DND-41 (cell line): ENCODE results near the gene STK32B.
A peak's percentile ranks its signal among the peaks of the same experiment; 100 is the strongest.

Source experiments
- ATAC-seq: fragments of 200-7000 bp; cut with Tn5 transposase; 3 replicates; pipeline ENCODE4 v1.9.1; 2021; ENCODE audit warnings: low read depth; ENCODE audit not compliant: insufficient read depth
- DNase-seq: peaks from one replicate; pipeline ENCODE4 v3.0.0-alpha.2; 2020
- H2AFZ ChIP-seq: 2 replicates; pipeline ENCODE4 v1.6.0; 2012; ENCODE audit warnings: low read depth, low read length
- H3K27ac ChIP-seq: 2 replicates; pipeline ENCODE4 v1.5.1; 2012; ENCODE audit warnings: low read length, inconsistent platforms
- H3K27me3 ChIP-seq: fragments of 200-600 bp; sonication (generic); 2 replicates; pipeline ENCODE4 v1.6.0; 2012; ENCODE audit warnings: low read length, mild to moderate bottlenecking, inconsistent platforms; ENCODE audit not compliant: insufficient read depth, poor library complexity
- H3K36me3 ChIP-seq: 2 replicates; pipeline ENCODE4 v1.5.1; 2012; ENCODE audit warnings: low read length, inconsistent platforms; ENCODE audit not compliant: insufficient read depth
- H3K4me1 ChIP-seq: 2 replicates; pipeline ENCODE4 v1.5.1; 2012; ENCODE audit warnings: mild to moderate bottlenecking, low read length; ENCODE audit not compliant: insufficient read depth
- H3K4me2 ChIP-seq: 2 replicates; pipeline ENCODE4 v1.6.0; 2012; ENCODE audit warnings: mild to moderate bottlenecking, moderate library complexity, low read length, inconsistent platforms; ENCODE audit not compliant: insufficient read depth
- H3K4me3 ChIP-seq, 2 experiments: fragments of 200-600 bp in 1 of 2; shearing (Covaris generic) in 1 of 2; 2 replicates each; pipeline ENCODE4 v1.5.1; 2012 to 2016; ENCODE audit warnings: inconsistent platforms in 2 of 2, low read length in 2 of 2, mild to moderate bottlenecking in 2 of 2, low read depth in 1 of 2, moderate library complexity in 1 of 2
- H3K79me2 ChIP-seq: 2 replicates; pipeline ENCODE4 v1.6.0; 2012; ENCODE audit warnings: low read length, inconsistent platforms; ENCODE audit not compliant: insufficient read depth
- H3K9ac ChIP-seq: 2 replicates; pipeline ENCODE4 v1.6.0; 2012; ENCODE audit warnings: low read depth, mild to moderate bottlenecking, inconsistent platforms, low read length, moderate library complexity
- H3K9me3 ChIP-seq: 2 replicates; pipeline ENCODE4 v1.5.1; 2012; ENCODE audit warnings: low read length, moderate library complexity, mild to moderate bottlenecking, inconsistent platforms; ENCODE audit not compliant: insufficient read depth, severe bottlenecking
- H4K20me1 ChIP-seq: 2 replicates; pipeline ENCODE4 v1.6.0; 2012; ENCODE audit warnings: low read length; ENCODE audit not compliant: insufficient read depth
- EZH2 ChIP-seq: IDR thresholded peaks from 3 replicates; pipeline ENCODE4 v1.6.1; 2012; ENCODE audit warnings: borderline replicate concordance, low read depth, mild to moderate bottlenecking, moderate library complexity, low read length, inconsistent platforms; ENCODE audit not compliant: severe bottlenecking
- TF ChIP-seq, protein P1 (sequence below): IDR thresholded peaks from 2 replicates; pipeline ENCODE4 v1.5.1; 2012; ENCODE audit warnings: borderline replicate concordance, low read length, moderate library complexity, mild to moderate bottlenecking; ENCODE audit not compliant: poor library complexity, severe bottlenecking; ENCODE audit errors: extremely low read depth

Gene STK32B

DNA sequence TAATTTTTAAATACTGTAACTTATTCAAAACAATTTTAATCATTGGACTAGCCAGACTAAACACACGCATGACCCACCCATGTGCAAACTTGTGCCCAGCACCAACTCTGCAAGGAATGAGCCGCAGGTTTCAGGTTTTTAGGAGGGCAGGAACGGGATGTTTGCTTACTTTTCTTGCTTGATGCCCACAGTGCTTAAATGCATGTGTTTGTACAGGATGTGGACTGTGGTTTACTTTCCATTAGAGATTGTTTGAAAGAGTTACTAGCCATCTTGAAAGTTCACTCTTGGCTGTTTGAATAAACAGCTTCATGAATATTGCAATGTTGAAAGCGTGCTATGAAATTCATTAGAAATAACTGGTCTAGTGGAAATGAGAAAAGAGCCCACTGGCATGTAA lies 83.3 kb downstream of the STK32B start:
- Histone ChIP-seq H3K4me3 (no peak overlapping the region), H3K27me3 (no peaks in the 10 kb centered on the region), H3K79me2 (no peaks in the 10 kb centered on the region), H3K9ac (no peak overlapping the region), H3K36me3 (no peaks in the 10 kb centered on the region), H4K20me1 (no peaks in the 10 kb centered on the region), H2AFZ (no peak overlapping the region), H3K9me3 (no peaks in the 10 kb centered on the region), H3K27ac (no peak overlapping the region; the same call in 1 of the 2 replicates), H3K4me1 (peaks cover 14% of the 10 kb centered on the region), H3K4me2 (no peak overlapping the region)
- peak; percentile 76 for ATAC-seq
- TF ChIP-seq, protein P1, sequence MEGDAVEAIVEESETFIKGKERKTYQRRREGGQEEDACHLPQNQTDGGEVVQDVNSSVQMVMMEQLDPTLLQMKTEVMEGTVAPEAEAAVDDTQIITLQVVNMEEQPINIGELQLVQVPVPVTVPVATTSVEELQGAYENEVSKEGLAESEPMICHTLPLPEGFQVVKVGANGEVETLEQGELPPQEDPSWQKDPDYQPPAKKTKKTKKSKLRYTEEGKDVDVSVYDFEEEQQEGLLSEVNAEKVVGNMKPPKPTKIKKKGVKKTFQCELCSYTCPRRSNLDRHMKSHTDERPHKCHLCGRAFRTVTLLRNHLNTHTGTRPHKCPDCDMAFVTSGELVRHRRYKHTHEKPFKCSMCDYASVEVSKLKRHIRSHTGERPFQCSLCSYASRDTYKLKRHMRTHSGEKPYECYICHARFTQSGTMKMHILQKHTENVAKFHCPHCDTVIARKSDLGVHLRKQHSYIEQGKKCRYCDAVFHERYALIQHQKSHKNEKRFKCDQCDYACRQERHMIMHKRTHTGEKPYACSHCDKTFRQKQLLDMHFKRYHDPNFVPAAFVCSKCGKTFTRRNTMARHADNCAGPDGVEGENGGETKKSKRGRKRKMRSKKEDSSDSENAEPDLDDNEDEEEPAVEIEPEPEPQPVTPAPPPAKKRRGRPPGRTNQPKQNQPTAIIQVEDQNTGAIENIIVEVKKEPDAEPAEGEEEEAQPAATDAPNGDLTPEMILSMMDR: no peak
- TF ChIP-seq EZH2: no peak
- peak; percentile 10 for DNase-seq

DNA sequence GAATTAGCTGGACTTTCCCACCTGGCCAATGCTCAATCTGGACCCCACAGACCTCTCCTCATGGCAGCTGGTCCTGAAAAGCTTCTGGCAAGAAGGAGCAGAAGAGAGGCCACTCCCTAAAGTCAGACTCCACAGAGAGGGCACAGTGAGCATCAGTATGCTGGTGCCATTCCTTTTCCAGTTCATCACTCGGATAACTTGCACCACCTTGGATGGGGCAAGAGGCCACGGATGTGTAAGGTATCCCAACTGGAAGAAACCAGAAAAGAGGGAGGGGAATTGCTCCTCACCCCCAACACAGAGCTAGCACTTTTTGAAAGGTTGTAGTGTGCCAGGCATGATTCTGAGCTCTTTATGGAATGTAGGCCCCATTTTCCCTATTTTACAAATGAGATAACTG lies 85.9 kb downstream of the STK32B start:
- H3K36me3 ChIP-seq: peaks cover 4% of the 10 kb centered on the region; the same call in 1 of the 2 replicates
- H3K4me2 ChIP-seq: no peak overlapping the region
- no peaks in the 10 kb centered on the region for H3K79me2 ChIP-seq
- no peaks in the 10 kb centered on the region for H3K27me3 ChIP-seq
- H3K9me3 ChIP-seq: no peaks in the 10 kb centered on the region
- no peak overlapping the region for H3K27ac ChIP-seq
- no peak overlapping the region for H2AFZ ChIP-seq
- DNase-seq (no peak), ATAC-seq (no peak)
- peaks cover 14% of the 10 kb centered on the region for H3K4me1 ChIP-seq
- no peak overlapping the region for H3K4me3 ChIP-seq
- no peak overlapping the region for H3K9ac ChIP-seq
- H4K20me1 ChIP-seq: no peaks in the 10 kb centered on the region
- TF ChIP-seq EZH2: no peak
- TF ChIP-seq, protein P1: no peak

GRCh38 chr4:5137927-5138326 lies 86.6 kb downstream of the STK32B start:
- no peak overlapping the region for H3K9ac ChIP-seq
- no peaks in the 10 kb centered on the region for H3K79me2 ChIP-seq
- no peaks in the 10 kb centered on the region for H4K20me1 ChIP-seq
- TF ChIP-seq, protein P1: no peak
- TF ChIP-seq EZH2: no peak
- H3K9me3 ChIP-seq: no peaks in the 10 kb centered on the region
- no peak overlapping the region for H3K4me3 ChIP-seq
- H2AFZ ChIP-seq: no peak overlapping the region
- peaks cover 14% of the 10 kb centered on the region for H3K4me1 ChIP-seq
- DNase-seq (no peak), ATAC-seq (no peak)
- H3K36me3 ChIP-seq: peaks cover 4% of the 10 kb centered on the region; the same call in 1 of the 2 replicates
- no peak overlapping the region for H3K27ac ChIP-seq
- no peak overlapping the region for H3K4me2 ChIP-seq
- H3K27me3 ChIP-seq: no peaks in the 10 kb centered on the region

GRCh38 chr4:5138389-5138788 lies 87.1 kb downstream of the STK32B start:
- H3K9me3 ChIP-seq: no peaks in the 10 kb centered on the region
- no peak overlapping the region for H3K4me2 ChIP-seq
- DNase-seq (no peak), ATAC-seq (no peak)
- H3K4me3 ChIP-seq: no peak overlapping the region
- no peaks in the 10 kb centered on the region for H3K79me2 ChIP-seq
- H3K9ac ChIP-seq: no peak overlapping the region
- H3K4me1 ChIP-seq: peaks cover 14% of the 10 kb centered on the region
- H3K27ac ChIP-seq: no peak overlapping the region
- H3K36me3 ChIP-seq: peaks cover 4% of the 10 kb centered on the region; the same call in 1 of the 2 replicates
- H2AFZ ChIP-seq: no peak overlapping the region
- no peak for TF ChIP-seq EZH2
- TF ChIP-seq, protein P1: no peak
- H4K20me1 ChIP-seq: no peaks in the 10 kb centered on the region
- H3K27me3 ChIP-seq: no peaks in the 10 kb centered on the region
